Natural killer cell (primary cell): ENCODE measurements around the gene GOLGB1. TPM values are rescaled to one million over a fixed set of nuclear protein-coding genes. Genes with fewer than 3 reads are reported as not detected.

Experiments
- ATAC-seq, 3 donors: fragments of 150-1000 bp in 2 of 3; fragments of 200-7000 bp in 1 of 3; cut with Tn5 transposase; 1 replicate in 1 of 3; 2 replicates in 2 of 3; pipeline ENCODE4 v1.10.0; 2021; ENCODE audit warnings: mild to moderate bottlenecking in 2 of 3, moderate library complexity in 2 of 3
- DNase-seq, 2 donors: peaks; one replicate each; pipeline versions ENCODE4 v3.0.0 to v3.0.0-alpha.2; 2013 to 2021; ENCODE audit warnings: mixed read lengths in 1 of 2
- H3K27ac ChIP-seq: one replicate; pipeline ENCODE4 v1.5.1; 2013; ENCODE audit warnings: mild to moderate bottlenecking, low read length
- H3K27me3 ChIP-seq: one replicate; pipeline ENCODE4 v1.6.1; 2013; ENCODE audit warnings: low read length; ENCODE audit not compliant: control insufficient read depth, insufficient read depth
- H3K36me3 ChIP-seq: one replicate; pipeline ENCODE4 v1.6.1; 2013; ENCODE audit warnings: low read length; ENCODE audit not compliant: control insufficient read depth, insufficient read depth
- H3K4me1 ChIP-seq: one replicate; pipeline ENCODE4 v1.6.1; 2013; ENCODE audit warnings: low read length; ENCODE audit not compliant: control insufficient read depth, insufficient read depth
- H3K4me3 ChIP-seq: one replicate; pipeline ENCODE4 v1.5.1; 2013; ENCODE audit warnings: low read length
- H3K9me3 ChIP-seq: one replicate; pipeline ENCODE4 v1.6.1; 2013; ENCODE audit warnings: low read length; ENCODE audit not compliant: control insufficient read depth, insufficient read depth
- H3K27ac Mint-ChIP-seq, 2 donors: one replicate each; pipeline ENCODE4 v1.8.0; 2022; ENCODE audit warnings: mild to moderate bottlenecking in 2 of 2, mixed read lengths in 2 of 2, moderate library complexity in 1 of 2
- H3K27me3 Mint-ChIP-seq, 2 donors: one replicate each; pipeline ENCODE4 v1.8.0; 2022; ENCODE audit warnings: low read depth in 2 of 2, mixed read lengths in 2 of 2
- H3K36me3 Mint-ChIP-seq: one replicate; pipeline ENCODE4 v1.8.0; 2022; ENCODE audit warnings: mixed read lengths
- H3K4me1 Mint-ChIP-seq, 2 donors: one replicate each; pipeline ENCODE4 v1.8.0; 2022; ENCODE audit warnings: mixed read lengths in 2 of 2
- H3K4me3 Mint-ChIP-seq: one replicate; pipeline ENCODE4 v1.8.0; 2022; ENCODE audit warnings: mild to moderate bottlenecking, moderate library complexity, mixed read lengths
- H3K9me3 Mint-ChIP-seq, 2 donors: one replicate each; pipeline ENCODE4 v1.8.0; 2022; ENCODE audit warnings: mixed read lengths in 2 of 2
- CTCF ChIP-seq: fragments of 200-600 bp; IDR thresholded peaks from one replicate; pipeline ENCODE4 v1.8.0; 2022; ENCODE audit warnings: antibody characterized with exemption
- WGBS: methylation state at CpG from one replicate; pipeline ENCODE4 v1.1.7; 2013; ENCODE audit warnings: missing lambda C conversion rate; ENCODE audit not compliant: insufficient coverage; 5-methylcytosine and 5-hydroxymethylcytosine counted together
- intact Hi-C: fragments of 100-400 bp; cut with micrococcal nuclease; formaldehyde crosslinking; loops from one replicate; pipeline ENCODE4 v1.14.2; 2022
- total RNA-seq, 4 donors: library from RNA; stranded (reverse); fragments of 120-200 nt in 1 of 4; gene quantifications; one replicate each; pipeline versions ENCODE4 v1.2.3 to v1.2.4, GENCODE V29; 2013 to 2022

The GOLGB1 gene
- total RNA-seq, 3 donors from 2014 or later (not counting 1 experiment from before 2014, with no cell fraction given): 55.4 to 67.2 (median 61.1) TPM

DNA sequence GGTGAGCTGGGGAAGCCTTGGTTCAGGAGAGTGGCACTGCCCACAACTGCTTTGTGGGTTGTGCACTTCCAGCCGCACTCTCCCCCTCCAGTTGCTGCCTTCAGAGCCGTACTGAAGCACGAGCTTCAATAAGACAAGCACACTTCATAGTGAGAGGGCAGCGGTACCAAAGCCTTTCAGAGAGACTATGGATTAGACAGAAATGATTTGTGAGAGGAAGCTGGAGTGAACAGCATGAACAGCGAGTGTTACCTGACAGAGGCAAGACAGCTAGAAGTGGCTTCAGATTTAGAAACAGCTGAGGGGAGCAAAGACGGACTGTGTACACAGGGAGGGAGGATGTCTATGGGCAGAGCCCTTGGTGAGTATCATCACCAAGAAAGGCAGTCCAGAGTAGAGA is 119.9 kb downstream of the GOLGB1 start:
- TF ChIP-seq CTCF: no peak
- H3K27me3 Mint-ChIP-seq: no peaks in the 10 kb centered on the region
- intact Hi-C loops: no loop called here
- Histone ChIP-seq H3K36me3 (peaks cover 38% of the 10 kb centered on the region), H3K4me1 (no peaks in the 10 kb centered on the region), H3K27me3 (no peaks in the 10 kb centered on the region), H3K9me3 (no peaks in the 10 kb centered on the region), H3K27ac (no peak overlapping the region), H3K4me3 (no peak overlapping the region)
- 96% methylated on average over 6 of the region's 6 CpGs for WGBS
- H3K27ac Mint-ChIP-seq: peak overlapping the region; percentile 41 to 81
- H3K9me3 Mint-ChIP-seq: no peaks in the 10 kb centered on the region
- H3K4me3 Mint-ChIP-seq: no peak overlapping the region
- ATAC-seq: no peak
- peaks cover 0 to 19% of the 10 kb centered on the region in 2 donors for H3K4me1 Mint-ChIP-seq
- H3K36me3 Mint-ChIP-seq: peaks cover 38% of the 10 kb centered on the region
- no peak for DNase-seq

- ATAC-seq: no peak
- no peak for TF ChIP-seq CTCF
- no peak for DNase-seq
- Mint-ChIP-seq H3K4me3 (no peak overlapping the region), H3K4me1 (peaks cover 0 to 19% of the 10 kb centered on the region in 2 donors), H3K9me3 (no peaks in the 10 kb centered on the region), H3K27ac (no peak overlapping the region), H3K36me3 (peaks cover 27% of the 10 kb centered on the region), H3K27me3 (no peaks in the 10 kb centered on the region)
- H3K27ac ChIP-seq: no peak overlapping the region
- no peaks in the 10 kb centered on the region for H3K9me3 ChIP-seq
- no peaks in the 10 kb centered on the region for H3K4me1 ChIP-seq
- peaks cover 20% of the 10 kb centered on the region for H3K36me3 ChIP-seq
- WGBS: 60% methylated on average over 3 of the region's 3 CpGs
- intact Hi-C loops: no loop called here
- no peaks in the 10 kb centered on the region for H3K27me3 ChIP-seq
- no peak overlapping the region for H3K4me3 ChIP-seq
Observed at GRCh38 chr3:121627622-121628021, 121.9 kb downstream of the GOLGB1 start.

DNA sequence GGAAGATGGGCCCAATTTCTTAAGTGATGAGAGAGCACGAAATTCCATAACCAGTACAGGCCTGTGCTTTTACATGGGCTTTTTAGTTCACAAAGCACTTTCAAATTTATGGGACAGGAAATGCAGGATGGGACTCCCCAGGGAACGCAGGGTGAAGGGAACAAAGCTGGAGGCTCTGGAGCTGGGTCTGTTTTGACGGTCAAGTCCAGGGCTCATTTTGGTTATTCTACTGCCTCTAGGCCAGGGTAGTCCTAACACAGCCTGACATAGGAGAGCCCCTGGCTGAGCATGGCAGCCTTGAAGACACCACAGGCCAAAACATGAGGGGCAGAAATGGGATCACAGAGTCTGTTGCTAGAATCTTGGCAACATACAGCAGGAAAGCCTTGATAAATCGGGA is 122.3 kb downstream of the GOLGB1 start:
- Histone ChIP-seq H3K27ac (no peak overlapping the region), H3K27me3 (no peaks in the 10 kb centered on the region), H3K4me1 (no peaks in the 10 kb centered on the region), H3K36me3 (peaks cover 16% of the 10 kb centered on the region), H3K9me3 (no peaks in the 10 kb centered on the region), H3K4me3 (no peak overlapping the region)
- intact Hi-C loops: no loop called here
- 97% methylated on average over 4 of the region's 4 CpGs for WGBS
- H3K36me3 Mint-ChIP-seq: peaks cover 24% of the 10 kb centered on the region
- H3K9me3 Mint-ChIP-seq: no peaks in the 10 kb centered on the region
- H3K4me3 Mint-ChIP-seq: no peak overlapping the region
- no peak overlapping the region for H3K27ac Mint-ChIP-seq
- no peaks in the 10 kb centered on the region for H3K27me3 Mint-ChIP-seq
- no peak for DNase-seq
- no peak for ATAC-seq
- H3K4me1 Mint-ChIP-seq: peaks cover 0 to 16% of the 10 kb centered on the region in 2 donors
- TF ChIP-seq CTCF: no peak

DNA sequence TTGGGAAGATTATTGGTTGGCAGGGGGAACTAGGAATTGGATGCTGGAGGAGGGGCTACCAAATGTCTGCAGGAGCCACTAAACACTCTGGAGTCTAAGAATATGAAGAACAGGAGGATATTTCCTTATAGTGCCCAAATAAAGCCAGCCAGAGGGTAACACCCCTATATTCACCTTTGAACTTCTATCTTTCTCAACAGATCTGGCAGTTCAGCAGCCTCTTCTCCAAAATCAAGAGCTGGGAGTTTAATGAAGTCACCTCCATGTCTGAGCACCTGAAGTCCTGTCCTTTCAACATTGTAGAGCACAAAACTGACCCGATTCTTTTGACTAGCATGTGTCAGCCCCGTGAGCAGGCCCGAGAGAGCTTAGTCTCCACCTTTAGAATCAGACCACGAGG is 123.0 kb downstream of the GOLGB1 start:
- Mint-ChIP-seq H3K4me3 (no peak overlapping the region), H3K4me1 (peaks cover 0 to 13% of the 10 kb centered on the region in 2 donors), H3K27ac (no peak overlapping the region), H3K9me3 (no peaks in the 10 kb centered on the region), H3K36me3 (peaks cover 16% of the 10 kb centered on the region), H3K27me3 (peaks cover 0 to 6% of the 10 kb centered on the region in 2 donors)
- Histone ChIP-seq H3K36me3 (peaks cover 9% of the 10 kb centered on the region), H3K27me3 (no peaks in the 10 kb centered on the region), H3K27ac (no peak overlapping the region), H3K4me1 (no peaks in the 10 kb centered on the region), H3K4me3 (no peak overlapping the region), H3K9me3 (no peaks in the 10 kb centered on the region)
- 95% methylated on average over 4 of the region's 4 CpGs for WGBS
- intact Hi-C loops: no loop called here
- DNase-seq (no peak), ATAC-seq (no peak)
- TF ChIP-seq CTCF: no peak
